Renal cortical epithelial cell (primary cell): Measurements from ENCODE around the gene GOT1. TPM values are rescaled to one million over a fixed set of nuclear protein-coding genes. Genes with fewer than 3 reads are reported as not detected.

Experiments
- DNase-seq: peaks from one replicate; pipeline ENCODE4 v3.0.0-alpha.2; 2011; ENCODE audit warnings: low read depth
- total RNA-seq: library from RNA; depleted of rRNA; stranded (reverse); fragments of >200 nt; gene quantifications from 2 replicates; pipeline ENCODE4 v1.2.3, GENCODE V29; 2014

The GOT1 gene
- total RNA-seq, 1 donor from 2014 or later = 62.2 TPM

- DNase-seq = no peak
Measured at GRCh38 chr10:99358101-99358500, 72.3 kb downstream of the GOT1 start.

- no peak for DNase-seq
Measured at GRCh38 chr10:99357691-99358090, 72.7 kb downstream of the GOT1 start.

- DNase-seq = no peak
Measured at GRCh38 chr10:99353182-99353581, 77.2 kb downstream of the GOT1 start.

- DNase-seq = no peak
Measured at GRCh38 chr10:99347672-99348071, 82.8 kb downstream of the GOT1 start.

Other genes with a start within 250 kb of the GOT1 start
- not detected in 2 replicates for gene HPSE2, start 194.8 kb downstream of the GOT1 start, total RNA-seq
- gene CNNM1, start 101.3 kb downstream of the GOT1 start, total RNA-seq = 0.35 and 1.3 TPM in 2 replicates
- gene NKX2-3, start 102.3 kb upstream of the GOT1 start, total RNA-seq = not detected in 2 replicates
- 8.0 and 12.9 TPM in 2 replicates for gene SLC25A28, start 189.8 kb upstream of the GOT1 start, total RNA-seq
- gene ENTPD7, start 228.9 kb upstream of the GOT1 start, total RNA-seq = 71.2 and 106 TPM in 2 replicates